ENCODE measurements around the gene ERC2.
A peak's percentile ranks its signal among the peaks of the same experiment; 100 is the strongest.
"Not testable (repeated sequence)": the region's sequence is repeated elsewhere in the genome, so short reads cannot be mapped to it uniquely, and the experiment has no call there.

The ERC2 gene

GRCh38 chr3:56468184-56469106, at the start of gene ERC2:
TSS of gene ERC2 (minus strand) at chr3:56468467.
- DNase-seq (ENCODE audit: low spot score) = no peak

- no peak for DNase-seq (ENCODE audit: low spot score)
These were observed 34.5 kb upstream of the ERC2 start for GRCh38 chr3:56502738-56503137.

- DNase-seq (ENCODE audit: low spot score) = not testable (repeated sequence)
These were observed 28.1 kb upstream of the ERC2 start for GRCh38 chr3:56496376-56496775.

GRCh38 chr3:56494679-56495322, 26.5 kb upstream of the ERC2 start:
- DNase-seq (ENCODE audit: low spot score) = peak; percentile 86

- peak; percentile 16 for DNase-seq (ENCODE audit: low spot score)
These were observed 23.3 kb upstream of the ERC2 start for GRCh38 chr3:56491566-56491965.

- DNase-seq (ENCODE audit: low spot score) = peak; percentile 40
These were observed 20.7 kb upstream of the ERC2 start for GRCh38 chr3:56488812-56489600.

GRCh38 chr3:56484525-56485032, 16.3 kb upstream of the ERC2 start:
- no peak for DNase-seq (ENCODE audit: low spot score)

- no peak for DNase-seq (ENCODE audit: low spot score)
These were observed 15.9 kb upstream of the ERC2 start for GRCh38 chr3:56484122-56484521.

- DNase-seq (ENCODE audit: low spot score) = no peak
These were observed 9.4 kb upstream of the ERC2 start for GRCh38 chr3:56477646-56478045.

GRCh38 chr3:56476771-56477170, 8.5 kb upstream of the ERC2 start:
- DNase-seq (ENCODE audit: low spot score) = no peak

GRCh38 chr3:56471771-56472170, 3.5 kb upstream of the ERC2 start:
- DNase-seq (ENCODE audit: low spot score) = no peak

GRCh38 chr3:56469141-56469540, 874 bp upstream of the ERC2 start:
- DNase-seq (ENCODE audit: low spot score) = no peak

- no peak for DNase-seq (ENCODE audit: low spot score)
These were observed 475 bp downstream of the ERC2 start for GRCh38 chr3:56467801-56468183.

- no peak for DNase-seq (ENCODE audit: low spot score)
These were observed 1.2 kb downstream of the ERC2 start for GRCh38 chr3:56467108-56467507.

GRCh38 chr3:56459719-56460118, 8.5 kb downstream of the ERC2 start:
- no peak for DNase-seq (ENCODE audit: low spot score)

GRCh38 chr3:56459104-56459496, 9.2 kb downstream of the ERC2 start:
- no peak for DNase-seq (ENCODE audit: low spot score)

- no peak for DNase-seq (ENCODE audit: low spot score)
These were observed 9.7 kb downstream of the ERC2 start for GRCh38 chr3:56458496-56459103.

GRCh38 chr3:56456117-56456516, 12.2 kb downstream of the ERC2 start:
- no peak for DNase-seq (ENCODE audit: low spot score)

- DNase-seq (ENCODE audit: low spot score) = peak; percentile 21
These were observed 15.3 kb downstream of the ERC2 start for GRCh38 chr3:56453011-56453410.

GRCh38 chr3:56452085-56452484, 16.2 kb downstream of the ERC2 start:
- DNase-seq (ENCODE audit: low spot score) = no peak

GRCh38 chr3:56443372-56443771, 24.9 kb downstream of the ERC2 start:
- DNase-seq (ENCODE audit: low spot score) = no peak

GRCh38 chr3:56428667-56429066, 39.6 kb downstream of the ERC2 start:
- no peak for DNase-seq (ENCODE audit: low spot score)
